Effector CD4-positive, alpha-beta T cell (primary cell): Measurements from ENCODE around the gene CAPZB.

Experiments
- DNase-seq: peaks from one replicate; pipeline ENCODE4 v3.0.0-alpha.2; 2020

Gene CAPZB

DNA sequence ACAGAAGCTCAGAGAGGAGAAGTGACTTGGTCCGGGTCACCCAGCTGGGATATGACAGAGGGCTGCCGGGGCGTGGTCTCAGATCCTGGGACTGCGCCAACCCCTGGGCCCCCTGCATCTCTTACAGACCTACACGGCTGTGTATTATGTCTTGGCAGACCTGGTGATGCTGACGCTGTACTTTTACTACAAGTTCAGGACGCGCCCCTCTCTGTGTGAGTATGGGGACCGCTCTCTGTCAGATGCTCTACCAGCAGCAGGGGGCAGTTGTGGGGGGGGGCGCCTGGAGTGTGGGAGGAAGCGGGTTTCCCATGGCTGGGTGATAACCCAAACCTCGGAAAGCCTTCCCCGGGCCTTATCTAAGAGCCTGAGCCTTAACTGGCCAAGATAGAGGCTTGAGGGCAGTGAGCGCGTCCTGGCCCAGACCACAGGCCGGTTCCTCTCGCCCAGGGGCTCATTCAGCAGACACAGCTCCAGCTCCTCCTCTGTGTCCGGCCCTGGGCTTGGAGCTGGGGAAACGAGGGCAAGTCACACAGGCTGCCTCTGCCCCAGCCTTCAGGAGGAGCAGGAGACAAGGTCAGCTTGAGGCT, 159.9 kb downstream of the CAPZB start:
- DNase-seq: no peak

DNA sequence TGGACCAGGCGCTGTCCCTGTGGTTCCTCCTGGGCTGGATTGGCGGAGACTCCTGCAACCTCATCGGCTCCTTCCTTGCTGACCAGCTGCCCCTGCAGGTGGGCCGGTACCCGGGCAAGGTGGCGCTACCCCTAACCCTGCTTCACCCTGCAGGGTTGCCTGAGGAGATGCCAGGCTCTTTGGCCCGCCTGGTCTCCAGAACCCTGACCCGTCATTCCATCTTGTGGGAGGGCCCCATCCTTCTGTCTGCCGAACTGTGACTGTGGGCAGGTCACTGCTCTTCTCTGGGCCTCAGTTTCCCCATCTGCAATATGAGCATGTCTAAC, 160.7 kb downstream of the CAPZB start:
- DNase-seq: no peak

DNA sequence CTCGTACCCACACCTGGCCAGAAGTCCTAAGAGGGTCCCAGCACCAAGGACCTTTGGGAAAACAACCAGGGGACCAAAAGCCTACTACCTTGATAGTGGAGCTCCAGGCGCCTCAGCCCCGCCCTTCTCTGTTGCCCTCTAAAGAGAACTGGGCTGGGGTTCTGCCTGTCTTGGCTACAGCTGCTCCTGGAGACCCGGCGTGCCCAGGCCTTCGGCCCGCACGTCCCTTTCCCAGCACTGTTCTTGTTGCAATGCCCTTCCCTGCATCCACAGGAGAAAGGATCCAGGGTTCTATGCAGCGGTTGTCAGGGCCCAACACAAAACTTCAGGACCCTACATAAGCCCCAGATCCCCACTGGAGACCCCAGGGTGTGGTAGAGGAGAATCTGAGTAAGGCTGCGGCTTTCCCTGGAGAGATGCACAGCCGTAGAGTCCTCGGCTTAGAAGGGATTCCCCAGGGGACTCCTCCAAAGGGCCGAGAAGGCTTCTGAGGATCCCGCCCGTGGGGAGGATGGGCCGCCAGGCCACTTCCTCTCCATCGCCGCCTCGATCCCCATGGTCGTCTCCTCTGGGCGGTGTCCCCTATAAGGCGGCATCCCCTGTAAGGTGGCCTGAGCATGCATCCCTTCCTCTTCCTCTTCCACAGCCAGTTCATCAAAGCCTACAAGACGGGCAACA, 161.2 kb downstream of the CAPZB start:
- no peak for DNase-seq

DNA sequence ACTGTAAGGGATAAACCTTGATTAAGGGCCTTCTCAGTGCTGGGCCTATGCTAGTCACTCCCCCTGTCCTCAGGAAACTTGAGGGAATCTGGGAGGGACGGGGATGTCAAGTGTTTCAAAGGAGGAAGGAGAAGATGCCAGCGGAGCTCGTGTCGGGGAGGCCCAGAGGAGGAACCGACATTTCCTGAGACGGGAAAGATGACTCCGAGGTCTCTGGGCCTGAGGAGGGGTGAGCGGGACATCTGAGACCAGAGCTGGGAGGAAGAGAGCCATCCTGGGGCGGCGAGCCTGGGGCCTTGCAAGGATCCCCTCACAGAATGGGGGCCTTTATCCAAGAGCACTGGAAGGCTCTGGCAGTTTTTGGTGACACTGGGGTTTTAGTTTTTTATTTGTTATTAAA, 162.9 kb downstream of the CAPZB start:
- DNase-seq: no peak

DNA sequence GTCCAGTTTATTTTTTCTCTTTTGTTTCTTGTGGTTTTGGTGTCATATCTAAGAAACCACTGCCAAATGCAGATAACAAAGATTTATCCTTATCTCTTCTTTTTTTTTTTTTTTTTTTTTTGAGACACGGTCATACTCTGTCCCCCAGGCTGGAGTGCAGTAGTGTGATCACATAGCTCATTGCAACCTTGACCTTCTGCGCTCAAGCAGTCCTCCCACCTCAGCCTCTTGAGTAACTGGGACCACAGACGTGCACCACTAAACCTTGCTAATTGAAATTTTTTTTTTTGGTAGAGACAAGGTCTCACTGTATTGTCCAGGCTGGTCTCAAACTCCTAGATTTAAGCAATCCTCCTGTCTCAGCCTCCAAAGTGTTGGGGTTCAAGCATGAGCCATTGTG, 164.3 kb downstream of the CAPZB start:
- no peak for DNase-seq

DNA sequence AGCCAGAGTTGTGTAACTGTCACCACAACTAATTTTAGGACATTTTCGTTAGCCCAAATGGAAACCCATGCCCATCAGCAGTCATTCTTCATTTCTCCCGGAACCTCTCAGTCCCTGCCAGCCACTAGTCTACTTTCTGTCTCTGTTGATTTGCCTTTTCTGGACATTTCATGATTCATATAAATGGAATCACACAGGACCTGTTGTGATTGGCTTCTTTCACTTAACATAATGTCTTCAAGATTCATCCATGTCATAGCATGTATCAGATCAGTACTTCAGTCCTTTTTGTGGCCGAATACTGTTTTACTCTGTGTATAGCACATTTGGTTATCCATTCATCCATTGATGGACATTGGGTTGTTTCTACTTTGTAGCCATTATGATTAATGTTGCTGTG, 166.1 kb downstream of the CAPZB start:
- no peak for DNase-seq

DNA sequence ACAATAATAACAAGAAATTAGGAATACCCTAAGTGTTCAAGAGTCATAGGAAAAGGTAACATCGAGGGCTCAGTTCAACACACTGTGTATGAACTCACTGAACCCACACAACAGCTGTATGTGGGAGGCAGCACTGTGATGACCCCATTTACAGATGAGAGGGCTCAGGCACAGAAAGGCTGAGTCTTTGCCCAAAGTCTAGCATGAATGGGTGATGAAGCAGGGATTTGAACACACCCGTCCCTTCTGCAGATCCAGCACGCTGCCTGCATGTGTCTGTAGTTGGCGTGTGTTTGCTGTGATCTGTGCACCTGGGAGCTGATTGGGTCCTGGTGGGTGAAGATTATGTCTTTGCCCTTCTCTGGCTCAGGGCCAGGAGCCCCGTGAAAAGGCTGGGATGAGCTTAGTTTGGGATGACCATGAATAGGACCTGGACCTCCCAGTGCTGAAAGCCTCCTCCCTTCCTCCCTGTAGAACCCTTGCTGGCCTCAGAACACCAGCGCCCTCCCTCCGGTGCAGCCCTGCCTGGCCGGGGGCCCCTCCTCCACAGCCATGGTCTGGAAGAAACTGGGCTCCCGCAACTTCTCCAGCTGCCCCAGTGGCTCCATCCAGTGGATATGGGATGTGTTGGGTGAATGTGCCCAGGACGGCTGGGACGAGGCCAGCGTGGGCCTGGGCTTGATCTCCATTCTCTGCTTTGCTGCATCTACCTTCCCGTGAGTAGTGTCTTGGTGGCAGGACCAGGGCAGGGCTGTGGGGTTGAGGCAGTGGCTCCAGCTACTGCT, 168.0 kb downstream of the CAPZB start:
- no peak for DNase-seq

DNA sequence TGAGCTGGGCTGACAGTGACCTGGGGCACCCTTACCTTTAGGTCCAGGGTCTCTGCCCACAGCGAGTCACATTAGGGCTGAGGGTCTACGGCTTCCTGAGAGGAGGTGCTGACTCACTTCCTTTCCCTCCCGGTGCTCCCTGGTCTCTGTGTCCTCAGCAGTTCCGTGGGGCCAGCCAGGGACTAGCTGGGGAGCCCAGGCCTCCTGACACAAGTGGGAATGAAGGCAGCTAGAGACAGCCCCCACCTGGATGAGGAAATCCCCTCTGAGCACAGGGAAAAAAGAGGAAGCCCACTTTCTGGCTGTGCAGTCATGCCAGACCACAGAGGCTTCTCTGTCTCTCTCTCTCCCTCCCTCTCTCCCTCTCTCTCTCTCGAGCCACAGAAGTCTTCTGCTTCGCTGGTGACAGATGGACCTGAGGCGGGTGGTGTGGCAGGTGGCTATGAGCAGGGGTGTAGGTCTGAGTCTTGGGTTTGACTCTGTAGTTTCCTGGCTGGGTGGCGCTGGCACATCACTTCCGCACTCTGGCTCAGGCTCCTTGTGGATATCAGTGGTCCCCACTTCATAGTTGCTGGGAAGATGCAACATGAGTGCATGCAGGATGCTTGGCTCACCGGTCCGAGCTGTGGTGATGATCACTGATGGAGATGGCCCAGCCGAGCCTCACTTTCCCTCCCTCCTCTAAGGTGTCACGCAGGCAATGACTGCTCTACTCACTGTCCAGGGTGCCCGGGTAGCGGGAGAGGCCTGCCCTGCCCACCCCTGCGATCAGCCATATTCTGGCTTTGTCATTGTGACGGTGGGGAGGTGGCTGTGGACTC, 169.8 kb downstream of the CAPZB start:
- DNase-seq: no peak

DNA sequence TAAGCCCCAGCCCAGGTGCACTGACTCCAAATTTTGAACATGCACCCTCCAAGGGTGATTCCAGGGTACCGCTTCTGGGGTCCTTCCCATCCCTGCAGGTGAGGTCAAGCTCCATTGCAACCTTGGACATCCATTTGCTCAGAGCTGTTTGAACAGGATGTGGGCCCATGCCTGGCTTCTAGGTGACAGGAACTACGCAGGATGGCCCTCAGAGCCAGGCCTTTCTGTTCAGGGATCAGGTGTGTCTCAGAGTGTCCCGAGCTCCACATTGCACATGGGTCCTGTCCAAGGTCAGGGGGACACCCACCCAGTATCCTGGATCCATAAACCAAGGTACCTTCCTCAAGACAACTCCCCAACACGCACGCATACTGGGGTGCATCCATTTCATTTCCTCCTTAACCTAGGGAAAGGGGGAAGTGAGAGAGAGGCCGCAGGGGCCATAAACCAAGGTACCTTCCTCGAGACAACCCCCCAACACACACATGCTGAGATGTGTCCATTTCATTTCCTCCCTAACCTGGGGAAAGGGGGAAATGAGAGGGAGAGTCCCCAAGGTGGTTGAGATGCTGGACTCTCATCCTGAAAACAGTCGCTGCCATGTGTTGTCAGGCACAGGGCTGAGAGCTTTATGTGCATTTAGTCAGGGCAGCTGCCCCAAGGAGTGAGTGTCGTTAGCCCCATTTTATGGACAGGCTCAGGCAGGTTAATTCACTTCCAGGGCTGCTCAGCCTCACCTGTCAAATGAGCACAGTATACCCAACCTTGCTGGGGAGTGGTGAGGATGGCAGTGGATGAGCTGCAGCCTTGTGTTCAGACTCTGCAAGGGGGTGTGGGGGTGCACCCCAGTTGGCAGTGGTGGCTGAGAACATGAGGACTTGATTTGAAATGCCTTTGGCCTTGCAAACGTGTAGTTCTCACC, 171.1 kb downstream of the CAPZB start:
- no peak for DNase-seq

DNA sequence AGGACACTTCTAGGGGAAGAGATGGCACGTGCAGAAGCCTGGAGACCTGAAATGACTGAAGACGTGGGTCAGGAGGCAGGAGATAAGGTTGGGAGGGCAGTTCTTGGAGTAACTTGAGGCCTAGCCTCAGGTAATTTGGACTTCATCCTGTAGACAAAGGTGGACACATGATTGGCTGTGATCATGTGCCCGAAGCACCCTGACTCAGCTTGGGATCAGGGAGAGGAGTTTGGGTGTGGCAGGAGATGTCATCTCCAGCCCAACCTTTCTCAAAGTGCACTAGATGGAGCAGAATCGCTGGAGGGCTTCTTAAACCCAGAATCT, 171.7 kb downstream of the CAPZB start:
- DNase-seq: no peak

DNA sequence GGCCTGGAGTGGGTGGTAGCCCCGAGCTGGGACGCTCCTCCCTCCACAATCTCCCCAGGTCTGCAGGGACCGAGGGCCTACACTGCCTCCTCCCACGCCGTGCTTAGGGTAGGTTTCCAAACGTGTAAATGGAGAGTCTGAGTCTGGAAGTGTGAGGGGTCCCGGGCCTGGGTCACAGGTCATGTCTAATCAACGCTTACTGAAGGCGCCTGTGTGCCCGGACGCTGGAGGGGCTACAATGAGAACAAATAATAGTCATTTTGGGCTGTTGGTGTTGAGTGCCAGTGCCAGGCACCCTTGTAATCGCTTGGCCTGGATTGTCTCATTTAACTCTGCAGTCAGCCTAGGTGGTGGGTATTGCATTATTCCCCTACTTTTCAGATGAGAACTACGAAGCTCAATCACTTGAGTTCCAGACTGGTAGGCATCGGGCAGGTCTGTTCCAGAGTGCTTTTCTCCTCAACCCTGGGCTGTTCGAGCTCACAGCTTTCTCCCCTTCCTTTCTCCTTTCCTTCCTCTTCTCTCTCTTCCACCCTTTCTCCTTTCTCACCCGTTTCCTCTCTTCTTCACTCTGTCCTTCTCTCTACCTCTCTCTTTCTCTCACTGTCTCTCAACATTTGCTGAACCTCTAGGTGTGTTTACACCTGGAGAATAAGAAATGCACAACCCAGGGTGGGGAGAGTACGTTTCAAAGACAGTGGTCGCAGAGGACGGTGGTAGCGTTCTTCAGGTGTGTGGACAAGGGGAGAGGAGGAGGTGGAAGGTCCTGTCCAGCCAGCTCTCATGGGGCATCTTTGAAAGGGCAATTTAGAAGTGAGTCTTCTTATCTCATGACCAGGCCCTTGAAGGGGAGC, 172.3 kb downstream of the CAPZB start:
- DNase-seq: no peak

DNA sequence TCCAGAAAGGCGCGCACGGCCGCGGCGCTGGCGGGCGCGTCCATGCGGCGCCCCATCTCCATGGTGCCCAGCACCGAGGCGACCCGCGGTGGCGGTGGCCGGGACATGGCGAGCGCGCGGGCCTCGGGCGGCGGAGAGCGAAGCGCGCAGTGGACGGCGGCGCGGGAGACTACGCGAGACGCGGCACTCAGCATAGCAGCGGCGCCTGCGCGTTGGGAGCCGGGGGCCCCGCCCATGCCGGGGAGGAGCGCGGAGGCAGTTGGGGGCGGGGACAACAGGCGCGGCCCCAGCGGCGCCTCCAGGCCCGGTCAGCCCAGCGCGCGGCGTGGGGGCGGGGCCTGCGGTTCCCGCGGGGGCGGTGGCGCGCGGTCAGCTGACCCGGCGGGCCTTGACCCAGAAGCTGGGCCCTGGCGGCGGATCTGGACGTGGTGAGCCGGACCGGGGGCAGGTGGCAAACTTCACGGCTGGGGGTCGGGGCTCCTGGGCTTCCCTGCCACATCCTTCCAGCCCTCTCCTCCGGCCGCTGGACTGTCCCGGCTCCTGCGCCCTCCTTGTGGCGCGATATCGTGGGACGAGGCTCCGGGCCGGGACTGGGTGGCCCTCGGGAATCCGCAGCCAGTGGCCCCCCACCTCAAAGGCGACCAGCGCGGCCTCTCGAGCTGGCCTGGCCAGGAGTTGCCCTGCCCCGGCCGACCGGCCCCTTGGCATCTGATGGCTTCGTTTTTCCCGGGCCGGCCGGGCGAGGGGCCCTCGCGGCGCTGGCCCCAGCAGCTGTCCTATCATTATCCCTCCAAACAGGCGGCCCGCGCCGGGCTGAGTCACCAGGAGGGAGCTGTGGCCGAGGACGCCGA, 173.2 kb downstream of the CAPZB start, which contains the start of the genes AKR7A2 and SLC66A1:
AKR7A2 (minus strand) TSS at position 214 of the 851 bp plus-strand sequence; CDS start at position 194, 20 bp downstream.
SLC66A1 (plus strand) TSS at position 396 of the 851 bp plus-strand sequence. CDS start 5,352 bp downstream, outside the sequence.
- peak; percentile 82 for DNase-seq

DNA sequence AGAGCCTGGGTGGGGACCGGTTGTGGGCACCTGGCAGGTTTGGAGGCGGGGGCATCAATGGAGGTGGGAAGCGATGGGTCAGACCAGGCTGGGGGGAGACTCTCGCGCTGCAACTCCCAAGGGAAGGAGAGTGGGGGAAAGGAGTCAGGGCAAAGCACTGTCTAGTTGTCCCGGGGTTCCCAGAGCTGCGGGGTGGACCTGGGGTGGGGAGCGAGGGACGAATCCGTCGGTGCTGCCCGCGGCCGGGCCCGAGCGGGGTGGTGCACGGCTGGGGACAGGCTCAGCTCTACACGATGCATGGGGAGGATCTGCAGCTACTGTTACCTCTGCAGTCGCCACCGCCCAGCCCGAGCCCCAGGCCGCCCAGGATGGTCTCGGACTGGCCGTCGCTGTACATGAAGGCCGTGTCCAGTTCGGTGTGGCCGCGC, 173.8 kb downstream of the CAPZB start:
- no peak for DNase-seq

DNA sequence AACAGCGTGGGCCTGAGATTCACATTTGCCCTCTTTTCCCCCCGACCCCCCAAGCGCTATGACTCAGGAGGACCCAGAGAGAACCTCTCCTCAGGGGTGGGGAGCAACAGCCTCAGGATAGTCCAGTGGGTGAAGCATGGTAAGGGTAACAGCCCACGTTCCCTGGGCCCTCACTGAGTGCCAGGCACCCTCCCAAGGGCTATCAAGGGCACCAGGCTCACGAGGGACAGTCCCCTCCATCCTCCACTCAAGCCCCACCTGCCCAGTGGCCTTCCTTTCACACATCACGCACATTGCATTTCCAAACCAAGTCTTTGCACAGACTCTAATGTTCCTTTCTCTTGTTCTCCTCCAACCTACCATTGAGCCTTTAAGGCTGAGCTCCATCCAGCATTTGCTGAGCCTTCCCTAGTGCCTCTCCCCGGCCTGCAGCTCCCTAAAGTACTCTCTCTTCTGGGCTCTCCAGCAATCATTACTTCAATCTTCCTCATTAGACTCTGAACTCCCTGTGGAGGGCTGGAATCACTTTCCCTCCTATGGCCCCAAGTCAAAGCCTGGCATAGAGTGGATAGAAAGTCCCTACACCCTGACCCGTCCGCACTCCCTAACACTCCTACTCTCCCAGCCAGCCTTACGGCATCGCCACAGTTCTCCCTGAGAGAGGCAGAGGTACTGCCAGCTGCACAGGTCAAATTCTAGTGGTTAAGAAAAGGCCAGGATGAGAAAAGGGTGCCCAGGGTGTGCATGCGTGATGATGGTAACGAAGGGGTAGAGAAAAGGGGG, 174.4 kb downstream of the CAPZB start:
- no peak for DNase-seq

DNA sequence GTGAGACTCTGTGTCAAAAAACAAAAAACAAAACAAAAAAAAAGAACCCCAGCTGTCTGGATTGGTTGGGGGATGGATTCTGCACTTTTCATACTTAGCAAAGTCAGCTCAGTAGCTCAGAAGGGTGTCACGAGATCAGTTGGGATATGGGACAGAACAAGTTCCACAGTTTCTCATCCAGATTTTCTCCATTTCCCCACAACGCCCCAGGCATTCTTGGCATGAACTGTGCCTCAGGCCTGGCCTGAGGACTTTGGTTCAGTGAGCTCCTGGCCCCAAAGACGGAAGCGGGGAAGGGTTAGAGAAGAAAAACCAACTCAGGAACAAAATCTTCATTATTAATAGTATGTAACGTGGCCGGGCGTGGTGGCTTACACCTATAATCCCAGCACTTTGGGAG, 175.3 kb downstream of the CAPZB start:
- DNase-seq: no peak

DNA sequence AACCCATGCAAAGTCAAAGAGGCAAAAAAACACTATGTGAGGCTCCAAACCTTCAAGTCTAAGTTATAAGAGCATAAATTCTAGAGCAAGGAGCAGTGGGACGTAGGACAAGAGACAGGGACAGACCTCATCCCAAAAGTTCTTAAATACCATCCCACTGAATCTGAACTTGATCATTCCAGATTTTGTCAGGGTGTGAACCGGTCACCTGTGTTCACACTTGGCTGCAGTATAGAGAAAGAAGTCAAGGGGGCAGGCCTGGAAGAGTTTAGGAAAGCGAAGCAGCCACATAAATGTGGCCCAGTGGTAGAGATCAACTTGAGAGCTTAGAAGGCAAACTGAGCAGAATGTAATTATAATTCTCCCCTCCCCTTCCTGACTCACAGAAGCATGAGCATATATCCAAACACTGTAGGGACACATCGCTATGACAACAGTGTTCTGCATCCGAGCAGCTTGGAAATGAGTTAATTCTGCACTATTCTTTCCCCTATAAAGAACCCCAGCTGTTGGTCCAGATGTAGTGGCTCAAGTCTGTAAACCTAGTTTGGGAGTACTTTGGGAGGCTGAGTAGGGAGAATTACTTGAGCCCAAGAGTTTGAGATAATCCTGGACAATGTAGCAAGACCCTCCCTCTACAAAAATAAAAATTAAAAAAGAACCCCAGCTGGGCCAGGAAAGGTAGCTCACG, 176.1 kb downstream of the CAPZB start:
- DNase-seq: no peak

DNA sequence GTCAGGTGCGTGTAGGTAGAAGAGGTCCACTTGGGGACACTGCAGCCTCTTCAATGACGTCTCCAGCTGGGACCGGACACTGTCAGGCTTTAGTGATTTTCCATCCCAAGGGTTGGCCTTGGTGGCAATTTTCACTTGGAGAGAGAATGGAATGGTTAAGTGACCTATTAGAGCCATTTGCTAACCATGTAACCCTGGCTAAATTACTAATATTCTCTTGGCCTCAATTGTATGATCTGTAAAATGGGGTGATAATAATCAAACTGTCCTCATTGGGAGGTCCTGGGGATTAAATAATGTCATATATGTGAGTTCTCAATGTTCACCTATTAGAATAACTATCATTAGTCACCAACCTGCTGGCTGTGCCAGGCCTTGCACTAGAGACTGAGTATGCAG, 176.8 kb downstream of the CAPZB start:
- DNase-seq: no peak

DNA sequence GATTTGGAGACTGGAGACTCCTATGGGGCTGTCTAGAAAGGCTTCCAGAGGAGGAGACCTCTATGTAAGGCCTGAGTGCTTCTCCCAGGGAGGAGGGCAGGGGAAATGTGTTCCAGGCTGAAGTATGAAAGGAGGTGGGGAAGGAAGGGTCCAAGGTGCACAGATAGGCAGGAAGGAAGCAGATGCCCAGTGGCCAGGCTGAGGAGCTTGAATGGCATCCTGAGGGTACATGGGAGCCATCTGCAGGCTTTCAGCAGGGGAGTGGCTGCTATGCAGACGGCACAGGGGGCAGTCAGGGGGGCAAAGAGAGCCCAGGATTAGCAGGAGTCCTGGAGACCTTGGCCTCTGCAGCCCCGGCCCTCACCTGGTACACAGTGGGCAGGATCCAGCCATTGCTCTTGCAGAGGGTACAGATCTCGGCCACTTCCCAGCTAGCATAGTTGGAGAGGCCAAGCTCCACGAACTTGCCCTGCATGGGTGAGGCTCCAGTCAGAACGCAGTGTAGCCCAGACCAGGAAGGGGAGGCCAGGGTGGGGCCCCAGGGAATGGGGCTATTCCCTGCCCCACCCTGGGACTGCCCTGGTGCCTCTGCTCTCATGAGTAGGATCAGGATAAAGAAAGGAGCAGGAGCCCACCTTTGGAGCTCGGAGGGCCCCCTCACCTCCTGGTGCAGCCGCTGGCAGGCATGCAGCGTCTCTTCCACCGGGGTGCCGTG, 177.4 kb downstream of the CAPZB start:
- DNase-seq: no peak
